ENCODE data around the gene SYT15. TPM values are rescaled to one million over a fixed set of nuclear protein-coding genes. Genes with fewer than 3 reads are reported as not detected.

The SYT15 gene
- total and polyA plus RNA-seq, 8 donors: 19.3 to 43.1 (median 24.9) TPM

DNA sequence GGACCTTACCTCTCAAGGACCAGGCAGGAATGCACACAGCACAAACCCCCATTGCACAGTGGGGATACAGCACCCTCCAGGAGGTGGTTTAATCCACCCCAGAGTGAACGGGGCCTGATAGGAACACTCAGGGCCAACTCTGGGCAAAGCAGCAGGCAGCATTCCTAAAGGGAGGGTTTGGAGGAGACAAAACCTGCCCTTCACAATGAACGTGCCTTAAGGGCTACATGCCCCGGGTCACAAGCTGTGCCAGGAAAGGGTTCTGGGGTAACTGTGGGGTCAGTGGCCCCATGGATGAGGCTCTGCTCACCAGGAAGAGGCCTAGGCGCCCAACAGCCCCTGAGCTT is 23.6 kb upstream of the SYT15 start:
- ATAC-seq (peak; percentile 55), DNase-seq (peak in 1 of 4 donors; percentile 37)
- intact Hi-C loops (cut with DNase I): no loop called here
- Histone ChIP-seq H3K36me3 (peaks cover 0 to under 1% of the 10 kb centered on the region in 2 donors), H3K9me3 (no peaks in the 10 kb centered on the region), H3K4me3 (peak overlapping the region; percentile 43 to 48), H3K27me3 (peaks cover 24 to 72% of the 10 kb centered on the region in 2 donors), H3K27ac (no peak overlapping the region), H3K4me1 (peaks cover 0 to 9% of the 10 kb centered on the region in 2 donors)
- TF ChIP-seq, protein P1, sequence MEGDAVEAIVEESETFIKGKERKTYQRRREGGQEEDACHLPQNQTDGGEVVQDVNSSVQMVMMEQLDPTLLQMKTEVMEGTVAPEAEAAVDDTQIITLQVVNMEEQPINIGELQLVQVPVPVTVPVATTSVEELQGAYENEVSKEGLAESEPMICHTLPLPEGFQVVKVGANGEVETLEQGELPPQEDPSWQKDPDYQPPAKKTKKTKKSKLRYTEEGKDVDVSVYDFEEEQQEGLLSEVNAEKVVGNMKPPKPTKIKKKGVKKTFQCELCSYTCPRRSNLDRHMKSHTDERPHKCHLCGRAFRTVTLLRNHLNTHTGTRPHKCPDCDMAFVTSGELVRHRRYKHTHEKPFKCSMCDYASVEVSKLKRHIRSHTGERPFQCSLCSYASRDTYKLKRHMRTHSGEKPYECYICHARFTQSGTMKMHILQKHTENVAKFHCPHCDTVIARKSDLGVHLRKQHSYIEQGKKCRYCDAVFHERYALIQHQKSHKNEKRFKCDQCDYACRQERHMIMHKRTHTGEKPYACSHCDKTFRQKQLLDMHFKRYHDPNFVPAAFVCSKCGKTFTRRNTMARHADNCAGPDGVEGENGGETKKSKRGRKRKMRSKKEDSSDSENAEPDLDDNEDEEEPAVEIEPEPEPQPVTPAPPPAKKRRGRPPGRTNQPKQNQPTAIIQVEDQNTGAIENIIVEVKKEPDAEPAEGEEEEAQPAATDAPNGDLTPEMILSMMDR (IDR thresholded peaks at IDR 0.05): no peak

DNA sequence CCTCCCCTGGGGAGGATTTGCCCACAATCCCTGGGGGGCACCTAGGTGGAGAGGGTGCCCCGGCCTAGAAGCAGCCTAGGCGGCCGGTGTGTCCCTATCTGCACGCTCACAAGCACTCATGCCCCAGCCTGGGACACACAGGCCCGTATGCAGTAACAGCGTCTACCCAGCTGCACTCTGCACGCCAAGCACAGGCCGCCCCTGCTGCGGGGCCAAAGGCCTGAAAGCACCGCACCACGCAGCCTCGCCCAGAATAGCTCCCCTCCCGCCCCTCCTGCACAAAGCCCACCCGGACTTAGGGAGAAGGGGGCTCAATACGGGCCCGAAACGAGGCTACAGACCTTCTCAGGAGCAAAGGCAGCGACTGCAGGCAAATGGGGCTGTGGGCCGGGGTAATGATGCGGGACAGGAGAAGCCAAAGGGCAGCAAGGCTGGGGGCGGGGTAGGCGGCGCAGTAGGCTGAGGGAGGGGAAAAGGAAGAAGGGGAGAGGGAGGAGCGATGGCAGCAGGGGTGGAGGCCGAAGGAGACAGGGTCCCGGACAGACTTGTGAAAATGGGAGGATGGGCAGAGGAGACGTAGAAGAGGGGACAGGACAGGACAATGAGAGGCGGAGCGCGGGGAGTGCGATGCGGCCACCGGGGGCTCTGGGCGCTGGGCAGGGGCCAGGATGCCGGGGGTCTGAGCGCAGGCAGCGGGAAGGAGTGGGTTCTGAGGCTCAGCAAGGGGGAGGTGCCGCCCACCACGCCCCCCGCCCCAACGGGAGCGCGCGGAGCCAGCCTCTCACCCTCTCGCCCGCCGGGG is 23.0 kb upstream of the SYT15 start:
- intact Hi-C loops (cut with DNase I): no loop called here
- no peaks in the 10 kb centered on the region for H3K36me3 ChIP-seq
- peaks cover 24 to 78% of the 10 kb centered on the region in 2 donors for H3K27me3 ChIP-seq
- TF ChIP-seq, protein P1 (IDR thresholded peaks at IDR 0.05): no peak
- H3K27ac ChIP-seq: peak overlapping the region in 1 of 2 donors; percentile 21
- H3K4me3 ChIP-seq: peak overlapping the region; percentile 43 to 48
- H3K4me1 ChIP-seq: peaks cover 0 to 9% of the 10 kb centered on the region in 2 donors
- peak in 3 of 4 donors; percentile 43 to 89 (median 67) for DNase-seq
- H3K9me3 ChIP-seq: no peaks in the 10 kb centered on the region
- ATAC-seq: peak; percentile 78

DNA sequence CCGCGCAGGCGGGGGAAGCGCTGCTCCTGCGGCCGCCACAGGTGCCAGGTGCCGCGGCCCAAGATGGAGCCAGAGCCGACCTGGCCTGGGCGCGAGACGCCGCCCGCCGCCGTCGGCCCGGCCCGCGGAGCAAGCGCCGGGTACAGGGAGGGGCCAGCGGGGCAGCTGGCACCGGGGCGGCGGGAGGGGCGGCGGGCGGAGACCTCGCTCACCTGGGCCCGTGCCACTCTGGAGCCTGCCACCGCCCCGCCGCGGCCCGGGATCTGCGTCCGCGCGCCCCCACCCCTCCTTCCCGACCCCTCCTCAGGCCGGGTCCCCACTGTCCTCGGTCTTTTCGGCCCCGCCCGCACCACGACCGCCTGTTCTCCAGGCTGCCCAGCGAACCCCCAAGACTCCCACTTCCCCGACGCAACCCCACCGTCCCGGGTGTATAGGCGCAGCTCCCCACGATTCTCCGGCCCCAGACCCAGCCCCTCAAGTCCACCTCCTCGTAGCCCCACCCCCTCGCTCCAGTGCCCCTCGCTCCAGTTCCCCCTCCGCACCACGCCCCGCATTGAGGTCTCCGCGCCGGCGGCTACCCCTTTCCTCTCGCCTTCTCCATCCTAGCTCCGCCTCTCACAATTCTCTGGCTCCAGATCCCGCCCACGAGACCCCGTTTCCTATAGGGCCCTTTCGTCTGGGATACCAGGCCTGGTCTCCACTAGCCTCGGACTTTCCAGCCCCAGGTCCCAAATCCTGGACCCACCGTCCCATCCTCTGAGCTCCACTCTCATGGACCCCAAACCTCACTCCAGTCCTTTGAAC is 22.2 kb upstream of the SYT15 start, which contains the start of gene GPRIN2:
GPRIN2 (minus strand) TSS at position 144 of the 804 bp plus-strand sequence. CDS start 5,922 bp downstream, outside the sequence.
- H3K27ac ChIP-seq: peak within 1 kb of the TSS in 1 of 2 donors; percentile 21
- no peaks in the 10 kb centered on the region for H3K9me3 ChIP-seq
- DNase-seq (peak in 3 of 4 donors; percentile 35 to 91 (median 67)), ATAC-seq (peak; percentile 76)
- intact Hi-C loops (cut with DNase I): no loop called here
- H3K27me3 ChIP-seq: peaks cover 24 to 81% of the 10 kb centered on the region in 2 donors
- TF ChIP-seq, protein P1 (IDR thresholded peaks at IDR 0.05): no peak
- peaks cover 0 to 9% of the 10 kb centered on the region in 2 donors for H3K4me1 ChIP-seq
- no peaks in the 10 kb centered on the region for H3K36me3 ChIP-seq
- peak within 1 kb of the TSS; percentile 43 to 48 for H3K4me3 ChIP-seq

DNA sequence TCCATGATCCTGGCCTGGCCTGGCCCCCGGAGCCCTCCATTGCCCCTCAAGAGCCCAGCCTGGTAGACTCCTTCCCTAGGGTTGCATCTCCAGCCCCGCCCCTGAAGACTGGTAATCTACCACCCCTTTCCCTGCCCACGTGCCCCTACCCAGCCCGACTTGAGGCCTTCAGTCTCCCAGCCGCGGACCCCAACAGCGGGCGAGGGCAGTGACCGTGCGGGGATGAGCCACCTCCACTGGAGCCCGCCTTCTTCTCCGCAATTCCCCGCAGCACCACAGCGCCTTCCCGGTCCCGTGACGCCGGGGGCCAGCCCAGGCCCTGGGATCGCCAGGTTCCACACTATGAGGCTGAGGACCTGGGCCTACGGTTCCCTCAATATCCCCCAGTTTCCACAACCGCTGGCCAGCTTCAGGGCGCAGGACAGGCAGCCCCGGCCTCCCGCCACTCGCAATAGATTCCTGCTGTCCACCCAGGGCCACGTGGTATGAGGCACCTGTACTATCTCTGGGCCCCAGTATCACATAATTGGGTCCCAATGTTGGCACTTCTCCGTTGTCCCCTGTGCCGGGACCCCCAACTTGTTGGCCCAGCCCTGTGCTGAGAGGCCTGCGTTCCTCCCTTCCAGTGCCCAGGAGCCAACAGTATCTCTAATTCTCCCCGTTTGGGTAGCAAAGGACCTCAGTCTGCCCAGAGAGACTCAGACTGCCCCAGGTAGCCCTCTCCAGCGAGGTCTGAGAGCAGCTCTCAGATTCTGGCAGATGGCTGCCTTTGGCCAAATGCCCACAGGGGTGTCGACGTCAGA is 21.4 kb upstream of the SYT15 start:
- TF ChIP-seq, protein P1 (IDR thresholded peaks at IDR 0.05): no peak
- no peaks in the 10 kb centered on the region for H3K36me3 ChIP-seq
- peaks cover 24 to 81% of the 10 kb centered on the region in 2 donors for H3K27me3 ChIP-seq
- ATAC-seq: no peak
- H3K27ac ChIP-seq: no peak overlapping the region
- peaks cover 0 to 9% of the 10 kb centered on the region in 2 donors for H3K4me1 ChIP-seq
- intact Hi-C loops (cut with DNase I): no loop called here
- H3K4me3 ChIP-seq: no peak overlapping the region
- DNase-seq: peak in 3 of 4 donors; percentile 16 to 86 (median 35)
- H3K9me3 ChIP-seq: no peaks in the 10 kb centered on the region

All from left lung (tissue), 10 donors.